Fibroblast of lung (primary cell): ENCODE results near the gene CASR.

Experiments used
- CTCF ChIP-seq, 2 donors: IDR thresholded peaks in 1 of 2; conservative IDR thresholded peaks in 1 of 2; 1 replicate in 1 of 2; 2 replicates in 1 of 2; pipeline ENCODE4 v1.5.1; 2011 to 2012; ENCODE audit warnings: low read length in 2 of 2, control low read depth in 1 of 2, inconsistent platforms in 1 of 2, low read depth in 1 of 2, mild to moderate bottlenecking in 1 of 2
- EZH2 ChIP-seq: IDR thresholded peaks from 2 replicates; pipeline ENCODE4 v1.5.1; 2012; ENCODE audit warnings: low read length, control low read depth, mild to moderate bottlenecking; ENCODE audit errors: missing control alignments

DNA sequence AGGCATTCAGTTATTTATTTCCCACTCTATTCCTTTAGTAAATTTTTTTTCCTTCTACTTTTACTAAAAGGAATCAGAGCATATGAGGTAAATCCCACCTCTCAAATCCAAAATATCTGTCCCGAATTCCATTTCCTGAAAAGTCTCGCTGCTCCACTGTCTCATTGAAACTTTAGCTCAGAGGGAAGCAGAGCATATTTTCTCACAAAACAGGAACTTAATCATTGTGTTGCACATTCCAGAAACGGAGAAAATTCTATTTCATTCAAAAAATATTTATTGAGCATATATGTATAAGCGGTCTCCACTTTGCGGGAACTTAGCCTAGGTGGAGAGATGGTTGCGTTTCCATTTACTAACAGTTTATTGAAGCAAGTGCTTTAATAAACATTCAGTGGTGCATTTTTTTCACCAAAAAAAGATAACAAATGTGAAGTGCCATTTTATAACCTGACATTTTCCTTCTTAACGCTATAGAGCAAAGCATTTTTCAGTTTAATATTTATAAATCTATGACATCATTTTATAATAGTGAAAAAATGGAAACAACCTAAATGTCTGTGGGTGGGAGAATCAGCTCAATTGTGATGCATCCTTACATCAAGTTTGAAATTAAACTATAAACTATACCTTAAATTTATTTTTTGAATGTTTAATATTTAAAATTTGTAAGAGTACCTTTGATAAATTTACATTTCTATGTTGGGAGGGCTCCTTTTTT lies 74.3 kb downstream of the CASR start:
- TF ChIP-seq EZH2 (no peak), CTCF (conservative IDR thresholded peaks at IDR 0.05 in 1 of 2, IDR thresholded peaks at IDR 0.05 in 1 of 2; ENCODE audit: low read depth in 1 of 2, low read length in 2 of 2) (no peak)
